Neural progenitor cell (in vitro differentiated cells): ENCODE data around the gene FKBP8. TPM values are rescaled to one million over a fixed set of nuclear protein-coding genes. Genes with fewer than 3 reads are reported as not detected.

Source experiments
- DNase-seq: peaks from one replicate; pipeline ENCODE4 v3.0.0-alpha.2; 2016; ENCODE audit warnings: low spot score
- H2AFZ ChIP-seq: fragments of 200-600 bp; sonication (generic); replicated peaks from 2 replicates; pipeline ENCODE4 v1.6.1; 2016; ENCODE audit warnings: antibody characterized with exemption
- H3F3A ChIP-seq: fragments of 200-600 bp; sonication (generic); 2 replicates; pipeline ENCODE4 v1.6.1; 2016; ENCODE audit warnings: antibody characterized with exemption, low read depth
- H3K27ac ChIP-seq: fragments of 200-600 bp; sonication (generic); 2 replicates; pipeline ENCODE4 v1.5.1; 2016; ENCODE audit warnings: mild to moderate bottlenecking
- H3K27me3 ChIP-seq: fragments of 200-600 bp; sonication (generic); 2 replicates; pipeline ENCODE4 v1.6.1; 2016; ENCODE audit warnings: mild to moderate bottlenecking, moderate library complexity
- H3K36me3 ChIP-seq: fragments of 200-600 bp; sonication (generic); 2 replicates; pipeline ENCODE4 v1.5.1; 2016
- H3K4me1 ChIP-seq: fragments of 200-600 bp; sonication (generic); 2 replicates; pipeline ENCODE4 v1.6.1; 2016; ENCODE audit warnings: mixed run types
- H3K4me2 ChIP-seq: fragments of 200-600 bp; sonication (generic); 2 replicates; pipeline ENCODE4 v1.6.1; 2016
- H3K4me3 ChIP-seq: fragments of 200-600 bp; sonication (generic); 2 replicates; pipeline ENCODE4 v1.5.1; 2016
- H3K79me2 ChIP-seq: fragments of 200-600 bp; sonication (generic); 2 replicates; pipeline ENCODE4 v1.6.1; 2016; ENCODE audit warnings: low read depth
- H3K9ac ChIP-seq: fragments of 200-600 bp; sonication (generic); 2 replicates; pipeline ENCODE4 v1.6.1; 2016
- H3K9me3 ChIP-seq: fragments of 200-600 bp; sonication (generic); 2 replicates; pipeline ENCODE4 v1.5.1; 2016; ENCODE audit warnings: low read depth
- H4K20me1 ChIP-seq: fragments of 200-600 bp; sonication (generic); 2 replicates; pipeline ENCODE4 v1.6.1; 2016; ENCODE audit warnings: low read depth
- H3K27ac Mint-ChIP-seq: 3 replicates; pipeline ENCODE4 v1.8.0; 2021; ENCODE audit warnings: mixed read lengths
- H3K27me3 Mint-ChIP-seq: 2 replicates; pipeline ENCODE4 v1.8.0; 2022; ENCODE audit warnings: low read depth, mild to moderate bottlenecking, inconsistent platforms, moderate library complexity, mixed read lengths; ENCODE audit not compliant: insufficient read depth
- H3K36me3 Mint-ChIP-seq: 3 replicates; pipeline ENCODE4 v1.8.0; 2021; ENCODE audit warnings: mixed read lengths
- H3K4me1 Mint-ChIP-seq: 3 replicates; pipeline ENCODE4 v1.8.0; 2021; ENCODE audit warnings: mixed read lengths
- H3K4me3 Mint-ChIP-seq: 3 replicates; pipeline ENCODE4 v1.8.0; 2021; ENCODE audit warnings: mild to moderate bottlenecking, moderate library complexity, mixed read lengths
- H3K9me3 Mint-ChIP-seq: 3 replicates; pipeline ENCODE4 v1.8.0; 2020; ENCODE audit warnings: mixed read lengths
- EZH2 ChIP-seq: fragments of 200-600 bp; sonication (generic); IDR thresholded peaks from 2 replicates; pipeline ENCODE4 v1.6.1; 2017; ENCODE audit warnings: antibody characterized with exemption, mild to moderate bottlenecking, moderate library complexity
- EZH2phosphoT487 ChIP-seq: fragments of 200-600 bp; sonication (generic); IDR thresholded peaks from 2 replicates; pipeline ENCODE4 v1.6.1; 2017; ENCODE audit warnings: antibody characterized with exemption
- total RNA-seq: library from RNA; depleted of rRNA; stranded (reverse); fragments of >200 nt; gene quantifications from 2 replicates; pipeline ENCODE4 v1.2.3, GENCODE V29; 2015; ENCODE audit warnings: low replicate concordance
- TF ChIP-seq, protein P1 (sequence below): fragments of 200-600 bp; sonication (generic); IDR thresholded peaks from 2 replicates; pipeline ENCODE4 v1.5.1; 2017; ENCODE audit warnings: antibody characterized with exemption, mild to moderate bottlenecking

The FKBP8 gene
- total RNA-seq, 1 donor from 2014 or later = 115 TPM

DNA sequence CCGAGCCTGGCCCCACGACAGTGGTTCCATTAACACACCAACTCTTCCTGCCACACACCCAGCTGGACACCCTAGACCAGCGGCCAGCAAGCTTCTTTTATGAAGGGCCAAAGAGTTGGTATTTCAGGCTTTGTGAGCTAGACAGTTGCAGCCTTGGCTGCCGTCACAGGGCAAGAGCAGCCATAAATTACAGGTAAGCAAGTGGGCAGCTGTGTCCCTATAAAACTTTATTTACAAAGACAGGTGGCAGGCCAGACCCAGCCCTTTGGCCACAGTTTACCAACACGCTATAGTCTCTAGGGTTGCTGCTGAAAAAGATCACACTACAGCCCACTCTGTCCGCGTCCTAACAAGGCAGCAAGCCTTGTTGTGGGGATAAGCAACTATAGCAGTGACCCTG, 34.8 kb downstream of the FKBP8 start:
- no peak overlapping the region for H3K27ac ChIP-seq
- H3K4me2 ChIP-seq = no peak overlapping the region
- H3K9me3 ChIP-seq = no peaks in the 10 kb centered on the region
- peaks cover 89% of the 10 kb centered on the region for H4K20me1 ChIP-seq
- Mint-ChIP-seq H3K27ac (no peak overlapping the region), H3K4me3 (no peak overlapping the region), H3K9me3 (no peaks in the 10 kb centered on the region), H3K4me1 (peaks cover 23% of the 10 kb centered on the region), H3K36me3 (no peaks in the 10 kb centered on the region), H3K27me3 (no peaks in the 10 kb centered on the region)
- H2AFZ ChIP-seq = no peak overlapping the region
- no peaks in the 10 kb centered on the region for H3K36me3 ChIP-seq
- peaks cover 44% of the 10 kb centered on the region for H3K79me2 ChIP-seq
- no peak for DNase-seq
- no peaks in the 10 kb centered on the region for H3K4me1 ChIP-seq
- H3F3A ChIP-seq = no peaks in the 10 kb centered on the region
- H3K4me3 ChIP-seq = no peak overlapping the region
- H3K27me3 ChIP-seq = no peaks in the 10 kb centered on the region
- TF ChIP-seq, protein P1, sequence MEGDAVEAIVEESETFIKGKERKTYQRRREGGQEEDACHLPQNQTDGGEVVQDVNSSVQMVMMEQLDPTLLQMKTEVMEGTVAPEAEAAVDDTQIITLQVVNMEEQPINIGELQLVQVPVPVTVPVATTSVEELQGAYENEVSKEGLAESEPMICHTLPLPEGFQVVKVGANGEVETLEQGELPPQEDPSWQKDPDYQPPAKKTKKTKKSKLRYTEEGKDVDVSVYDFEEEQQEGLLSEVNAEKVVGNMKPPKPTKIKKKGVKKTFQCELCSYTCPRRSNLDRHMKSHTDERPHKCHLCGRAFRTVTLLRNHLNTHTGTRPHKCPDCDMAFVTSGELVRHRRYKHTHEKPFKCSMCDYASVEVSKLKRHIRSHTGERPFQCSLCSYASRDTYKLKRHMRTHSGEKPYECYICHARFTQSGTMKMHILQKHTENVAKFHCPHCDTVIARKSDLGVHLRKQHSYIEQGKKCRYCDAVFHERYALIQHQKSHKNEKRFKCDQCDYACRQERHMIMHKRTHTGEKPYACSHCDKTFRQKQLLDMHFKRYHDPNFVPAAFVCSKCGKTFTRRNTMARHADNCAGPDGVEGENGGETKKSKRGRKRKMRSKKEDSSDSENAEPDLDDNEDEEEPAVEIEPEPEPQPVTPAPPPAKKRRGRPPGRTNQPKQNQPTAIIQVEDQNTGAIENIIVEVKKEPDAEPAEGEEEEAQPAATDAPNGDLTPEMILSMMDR = no peak
- TF ChIP-seq EZH2 = no peak
- TF ChIP-seq EZH2phosphoT487 = no peak
- no peak overlapping the region for H3K9ac ChIP-seq

DNA sequence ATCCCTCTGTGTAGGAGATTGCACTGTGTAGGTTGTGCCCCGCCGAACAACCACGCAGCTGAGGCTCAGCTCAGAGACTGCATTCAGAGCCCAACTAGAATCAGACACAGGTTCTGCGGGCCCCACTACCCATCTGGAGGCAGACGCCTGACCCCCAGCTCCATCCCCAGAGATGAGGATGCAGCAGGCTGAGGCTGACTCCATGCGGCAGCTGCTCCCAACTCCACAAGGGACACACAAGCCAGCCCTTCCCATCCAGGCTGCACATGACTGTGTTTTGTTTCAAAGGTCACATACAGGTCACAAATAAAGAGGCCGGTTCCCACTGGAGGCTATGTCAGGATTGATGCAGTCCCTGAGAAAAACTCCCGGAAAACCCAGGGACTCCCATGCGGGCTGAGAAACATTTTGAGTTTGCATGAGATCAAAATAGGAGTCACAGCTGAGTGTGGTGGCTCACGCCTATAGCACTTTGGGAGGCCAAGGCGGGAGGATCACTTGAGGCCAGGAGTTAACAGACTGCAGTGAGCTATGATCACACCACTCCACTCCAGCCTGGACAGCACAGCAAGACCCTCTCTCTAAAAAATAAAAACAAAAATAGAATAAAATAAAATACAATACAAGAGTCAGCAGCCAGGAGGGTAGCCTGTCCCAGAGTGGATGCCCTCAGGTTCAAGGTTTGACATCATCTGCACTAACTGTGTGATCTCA, 35.5 kb downstream of the FKBP8 start:
- peaks cover 88% of the 10 kb centered on the region for H4K20me1 ChIP-seq
- no peak overlapping the region for H3K9ac ChIP-seq
- Mint-ChIP-seq H3K4me3 (no peak overlapping the region), H3K36me3 (no peaks in the 10 kb centered on the region), H3K9me3 (no peaks in the 10 kb centered on the region), H3K27me3 (no peaks in the 10 kb centered on the region), H3K4me1 (peaks cover 20% of the 10 kb centered on the region), H3K27ac (peak overlapping the region; percentile 88)
- no peak overlapping the region for H3K4me2 ChIP-seq
- H3K27ac ChIP-seq = no peak overlapping the region
- H3K4me1 ChIP-seq = no peaks in the 10 kb centered on the region
- no peak for DNase-seq
- no peak overlapping the region for H2AFZ ChIP-seq
- H3K9me3 ChIP-seq = no peaks in the 10 kb centered on the region
- no peaks in the 10 kb centered on the region for H3F3A ChIP-seq
- H3K79me2 ChIP-seq = peaks cover 39% of the 10 kb centered on the region
- no peak overlapping the region for H3K4me3 ChIP-seq
- H3K36me3 ChIP-seq = no peaks in the 10 kb centered on the region
- H3K27me3 ChIP-seq = no peaks in the 10 kb centered on the region
- no peak for TF ChIP-seq EZH2
- TF ChIP-seq EZH2phosphoT487 = no peak
- TF ChIP-seq, protein P1 = no peak

DNA sequence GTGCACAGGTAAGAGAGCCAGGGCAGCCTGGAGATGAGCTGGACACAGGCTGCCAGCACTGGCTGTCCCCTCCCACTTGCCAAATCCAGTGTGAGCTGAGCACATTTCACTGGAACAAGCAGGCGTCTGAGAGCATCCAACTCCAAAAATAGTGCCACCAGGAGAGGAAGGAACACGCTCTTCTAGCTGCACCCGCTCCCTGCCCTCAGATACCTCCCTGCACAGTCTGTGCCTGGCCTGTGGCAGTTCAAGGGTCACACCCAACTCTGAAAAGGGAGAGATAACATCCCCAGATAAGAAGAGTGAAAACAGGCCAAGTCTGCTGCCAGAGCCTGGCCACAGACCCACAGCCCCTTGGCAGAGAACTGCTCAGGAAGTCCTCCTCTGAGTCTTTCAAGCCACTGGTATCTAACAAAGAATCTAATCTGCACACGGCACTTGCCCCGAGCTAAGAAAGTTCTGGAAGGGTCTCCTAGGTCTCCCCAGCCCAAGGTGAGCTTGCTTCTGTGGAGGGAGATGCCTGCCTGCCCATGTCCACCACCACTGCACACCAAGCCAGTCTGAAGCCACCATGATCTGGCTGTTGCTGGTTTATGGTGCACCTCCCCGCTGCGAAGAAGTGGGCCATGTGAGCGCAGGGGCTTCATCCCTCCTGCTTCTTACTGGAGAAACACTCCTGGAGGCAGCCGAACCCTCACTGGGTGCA, 36.2 kb downstream of the FKBP8 start:
- H3K27me3 Mint-ChIP-seq = no peaks in the 10 kb centered on the region
- H3K4me3 Mint-ChIP-seq = peak overlapping the region; percentile 41
- no peaks in the 10 kb centered on the region for H3K36me3 ChIP-seq
- H3F3A ChIP-seq = no peaks in the 10 kb centered on the region
- no peaks in the 10 kb centered on the region for H3K9me3 ChIP-seq
- H3K27me3 ChIP-seq = no peaks in the 10 kb centered on the region
- H3K4me1 ChIP-seq = no peaks in the 10 kb centered on the region
- TF ChIP-seq EZH2 = no peak
- TF ChIP-seq, protein P1 = no peak
- TF ChIP-seq EZH2phosphoT487 = no peak
- no peak overlapping the region for H3K9ac ChIP-seq
- no peaks in the 10 kb centered on the region for H3K36me3 Mint-ChIP-seq
- no peak overlapping the region for H3K27ac ChIP-seq
- no peaks in the 10 kb centered on the region for H3K9me3 Mint-ChIP-seq
- peak overlapping the region; percentile 88 for H3K27ac Mint-ChIP-seq
- H2AFZ ChIP-seq = no peak overlapping the region
- no peak overlapping the region for H3K4me3 ChIP-seq
- H4K20me1 ChIP-seq = peaks cover 86% of the 10 kb centered on the region
- H3K79me2 ChIP-seq = peaks cover 32% of the 10 kb centered on the region
- no peak for DNase-seq
- no peak overlapping the region for H3K4me2 ChIP-seq
- H3K4me1 Mint-ChIP-seq = peaks cover 20% of the 10 kb centered on the region
